ENCODE measurements around the gene PRSS23. TPM values are rescaled to one million over a fixed set of nuclear protein-coding genes. Genes with fewer than 3 reads are reported as not detected.
A peak's percentile ranks its signal among the peaks of the same experiment; 100 is the strongest.
"Not testable (repeated sequence)": the region's sequence is repeated elsewhere in the genome, so short reads cannot be mapped to it uniquely, and the experiment has no call there.

The PRSS23 gene
- total RNA-seq, 1 donor from 2014 or later, result 22.1 TPM

GRCh38 chr11:86815726-86816125 is 15.4 kb downstream of the PRSS23 start:
- no peak for DNase-seq

GRCh38 chr11:86816251-86816726 is 15.9 kb downstream of the PRSS23 start:
- DNase-seq, result no peak

- peak; percentile 84 for DNase-seq
Observed at GRCh38 chr11:86818462-86819192, 18.3 kb downstream of the PRSS23 start.

GRCh38 chr11:86824139-86824538 is 23.8 kb downstream of the PRSS23 start:
- not testable (repeated sequence) for DNase-seq

GRCh38 chr11:86834376-86834775 is 34.0 kb downstream of the PRSS23 start:
- DNase-seq, result not testable (repeated sequence)

- not testable (repeated sequence) for DNase-seq
Observed at GRCh38 chr11:86844762-86845508, 44.6 kb downstream of the PRSS23 start.

GRCh38 chr11:86848132-86848531 is 47.8 kb downstream of the PRSS23 start:
- DNase-seq, result no peak

- DNase-seq, result no peak
Observed at GRCh38 chr11:86849679-86850078, 49.3 kb downstream of the PRSS23 start.

Other genes starting within 250 kb of the PRSS23 start
- 17.8 TPM for gene ME3, start 127.9 kb upstream of the PRSS23 start, total RNA-seq
- gene FZD4, start 154.9 kb downstream of the PRSS23 start, total RNA-seq, result 41.4 TPM
- 43.9 TPM for gene TMEM135, start 237.4 kb downstream of the PRSS23 start, total RNA-seq